Measurements from ENCODE around the gene FBXO41.

GRCh38 chr2:73217160-73217559 lies 67.1 kb downstream of the FBXO41 start:
- TF ChIP-seq YY1 (IDR thresholded peaks at IDR 0.05; ENCODE audit: insufficient read depth, insufficient read length) (no peak), ZNF274 (IDR thresholded peaks at IDR 0.05; ENCODE audit: low read depth, low read length) (no peak)

All from NT2/D1 (cell line).